Amniotic stem cell (primary cell): ENCODE data around the gene CHCHD3.
"Not testable (repeated sequence)": the region's sequence is repeated elsewhere in the genome, so short reads cannot be mapped to it uniquely, and the experiment has no call there.

ENCODE experiments used
- DNase-seq: peaks from one replicate; lab custom pipeline; 2025; lab: John Stamatoyannopoulos, UW

The CHCHD3 gene

DNA sequence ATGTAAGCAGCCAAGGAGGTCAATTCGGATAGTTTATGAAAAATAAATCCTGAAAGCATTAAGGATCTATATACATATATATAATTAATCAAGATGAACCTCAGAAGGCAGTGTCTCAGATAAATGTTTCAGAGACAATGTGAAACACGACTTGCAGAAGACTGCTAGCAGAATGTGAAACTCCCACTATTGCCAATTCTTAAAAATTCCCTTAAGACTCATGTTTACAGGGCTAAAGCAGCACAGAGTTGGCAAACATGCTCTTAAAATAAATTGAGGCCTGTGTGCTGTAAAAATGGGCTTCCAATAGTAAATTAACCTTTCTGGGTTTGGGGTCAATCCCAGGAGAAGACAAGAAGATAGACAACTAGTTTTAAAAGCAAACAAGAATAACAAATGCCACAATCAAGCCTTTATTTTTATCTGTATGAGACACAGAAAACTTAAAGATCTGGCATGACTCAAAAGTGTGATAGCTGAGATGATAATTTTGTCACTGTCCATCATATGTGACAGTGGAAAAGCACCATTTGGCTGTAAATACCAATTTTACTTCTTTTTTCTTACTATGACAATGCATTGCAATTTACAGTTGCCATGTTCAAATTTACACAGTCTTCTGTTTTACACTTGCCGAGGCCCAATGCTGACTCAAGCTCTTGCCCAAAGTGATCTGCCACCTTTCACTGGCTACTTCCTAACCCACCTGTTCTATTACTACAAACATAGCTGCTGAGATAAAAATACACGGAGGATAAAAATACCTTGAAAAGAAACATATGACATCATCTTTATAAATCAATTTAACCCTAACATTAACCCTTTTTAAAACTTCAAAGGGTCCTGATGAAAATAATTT lies 78.6 kb downstream of the CHCHD3 start:
- no peak for DNase-seq

DNA sequence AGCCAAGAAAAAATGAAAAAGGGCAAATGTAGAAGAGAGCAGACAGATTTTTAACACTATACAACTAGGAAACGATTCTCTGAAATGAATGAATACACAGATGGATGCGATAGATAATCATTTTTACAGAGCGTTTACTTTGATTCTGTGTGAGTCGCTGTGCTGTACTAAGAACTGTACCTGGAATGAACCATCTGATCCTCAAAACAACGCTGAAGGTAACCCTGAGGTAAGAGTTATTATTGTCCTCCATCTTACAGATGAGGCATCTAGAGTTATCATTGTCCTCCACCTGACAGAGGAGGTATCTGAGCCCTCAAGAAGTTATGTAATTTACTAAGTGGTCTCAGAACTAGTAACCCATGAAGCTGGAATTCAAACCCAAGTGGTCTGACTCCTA lies 80.2 kb downstream of the CHCHD3 start:
- no peak for DNase-seq

DNA sequence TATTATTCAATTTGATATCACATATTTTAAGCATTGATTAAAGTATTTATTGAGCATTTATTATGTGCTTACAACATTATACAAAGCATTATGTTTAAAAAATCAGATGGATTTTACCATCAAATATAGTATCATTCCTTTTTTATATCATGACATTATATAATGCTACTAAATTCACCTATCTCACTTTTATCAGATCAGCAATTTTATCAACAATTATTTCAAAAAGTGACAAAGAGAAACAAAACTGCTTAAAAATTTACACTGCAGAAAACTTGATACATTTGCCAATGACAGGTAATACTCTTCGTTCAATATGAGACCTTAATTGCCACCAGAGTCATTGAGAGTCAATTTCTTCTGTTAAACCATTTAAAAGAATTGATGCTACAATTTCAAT lies 82.0 kb downstream of the CHCHD3 start:
- no peak for DNase-seq

DNA sequence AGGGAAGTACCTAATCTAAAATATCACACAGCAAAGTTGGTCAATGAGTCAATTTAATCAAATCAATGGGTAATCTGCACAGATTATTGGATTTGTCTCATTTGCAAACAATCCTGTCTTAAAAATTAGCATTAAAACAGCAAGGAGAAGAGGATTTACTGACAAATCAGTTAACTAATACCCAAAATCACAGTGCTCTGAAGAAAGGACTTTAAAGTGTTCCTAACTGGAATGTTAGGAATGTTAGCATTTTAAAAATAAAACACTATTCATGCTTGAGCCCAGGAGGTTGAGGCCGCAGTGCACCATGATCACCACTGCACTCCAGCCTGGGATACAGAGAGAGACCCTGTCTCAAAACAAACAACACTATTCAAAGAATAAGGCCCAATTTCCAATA lies 83.1 kb downstream of the CHCHD3 start:
- no peak for DNase-seq

DNA sequence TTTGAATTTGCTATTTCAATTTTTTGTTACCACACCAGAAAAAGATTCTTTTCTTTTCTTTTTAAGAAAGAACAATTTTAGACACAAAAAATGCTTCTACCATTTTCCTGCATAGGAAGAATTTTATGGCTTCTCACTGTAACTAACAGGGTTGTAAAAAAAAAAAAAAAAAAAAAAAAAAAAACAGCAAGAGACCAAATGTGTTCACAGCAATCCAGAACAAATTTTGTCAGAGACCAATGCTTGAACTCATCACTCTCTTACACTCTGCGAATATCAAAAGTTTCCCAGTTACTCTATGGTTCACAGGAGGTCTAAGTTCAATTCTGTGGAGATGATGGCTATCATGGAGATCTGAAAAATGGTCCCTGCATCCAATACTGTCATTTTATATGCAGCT lies 84.4 kb downstream of the CHCHD3 start:
- DNase-seq, result no peak

DNA sequence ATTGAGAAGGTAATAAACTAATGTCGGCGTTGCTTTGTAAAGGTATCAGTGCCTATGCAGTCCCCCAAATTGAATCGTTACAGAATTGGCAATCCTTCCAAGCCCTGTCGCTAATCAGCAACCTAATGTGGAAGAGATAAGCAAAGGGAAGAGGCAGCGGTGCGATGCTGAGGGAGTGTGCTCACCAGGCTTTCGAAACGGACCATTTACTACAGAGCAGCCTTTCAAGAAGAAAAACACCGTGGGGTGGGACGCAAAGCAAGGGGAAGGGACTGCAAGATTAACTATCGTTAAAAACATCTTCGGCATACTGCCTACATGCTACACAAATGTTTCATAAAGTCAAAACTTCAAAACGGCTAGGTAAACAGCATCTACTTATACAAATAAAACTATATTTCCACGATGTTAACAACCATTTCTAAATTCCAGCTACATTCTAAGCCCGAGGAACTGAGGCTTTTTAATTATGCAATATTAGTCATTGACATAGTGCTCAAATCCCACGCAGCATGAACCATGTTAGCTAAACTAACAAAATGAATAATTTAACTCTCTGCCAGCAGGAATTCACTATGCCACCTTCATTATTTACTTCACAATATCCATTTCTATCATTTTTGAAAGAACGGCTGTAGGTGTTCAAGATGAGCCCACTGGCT lies 85.2 kb downstream of the CHCHD3 start:
- DNase-seq, result no peak

DNA sequence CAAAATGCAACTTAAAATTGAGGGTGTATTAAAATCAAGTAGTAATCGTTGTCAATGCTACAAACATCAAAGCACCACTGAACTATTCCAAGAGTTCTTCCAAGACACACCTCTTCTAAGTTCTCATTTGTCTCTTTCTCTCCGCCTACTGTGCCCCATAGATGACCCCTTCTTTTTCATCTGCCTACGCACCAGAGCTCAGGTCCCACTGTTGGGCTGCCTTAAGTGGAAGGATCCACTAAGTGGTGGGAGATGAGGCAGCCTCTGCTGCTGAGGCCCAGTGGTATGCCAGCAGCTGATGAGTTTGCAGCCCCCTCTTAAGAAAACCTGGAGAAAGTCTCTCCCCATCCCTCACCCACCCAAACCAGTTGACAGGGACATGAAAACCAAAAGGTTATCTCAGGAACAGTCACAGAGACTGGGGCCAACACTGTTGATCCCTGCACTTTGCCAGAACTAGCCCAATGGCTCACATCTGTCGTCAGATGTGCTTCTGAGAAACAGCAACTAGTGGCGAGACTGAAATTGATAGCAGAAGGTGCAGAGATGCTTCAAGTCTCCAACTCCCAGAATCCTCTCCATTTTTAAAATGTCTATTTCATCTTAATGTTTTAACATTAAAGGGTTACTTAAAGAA lies 88.4 kb downstream of the CHCHD3 start:
- DNase-seq, result no peak

DNA sequence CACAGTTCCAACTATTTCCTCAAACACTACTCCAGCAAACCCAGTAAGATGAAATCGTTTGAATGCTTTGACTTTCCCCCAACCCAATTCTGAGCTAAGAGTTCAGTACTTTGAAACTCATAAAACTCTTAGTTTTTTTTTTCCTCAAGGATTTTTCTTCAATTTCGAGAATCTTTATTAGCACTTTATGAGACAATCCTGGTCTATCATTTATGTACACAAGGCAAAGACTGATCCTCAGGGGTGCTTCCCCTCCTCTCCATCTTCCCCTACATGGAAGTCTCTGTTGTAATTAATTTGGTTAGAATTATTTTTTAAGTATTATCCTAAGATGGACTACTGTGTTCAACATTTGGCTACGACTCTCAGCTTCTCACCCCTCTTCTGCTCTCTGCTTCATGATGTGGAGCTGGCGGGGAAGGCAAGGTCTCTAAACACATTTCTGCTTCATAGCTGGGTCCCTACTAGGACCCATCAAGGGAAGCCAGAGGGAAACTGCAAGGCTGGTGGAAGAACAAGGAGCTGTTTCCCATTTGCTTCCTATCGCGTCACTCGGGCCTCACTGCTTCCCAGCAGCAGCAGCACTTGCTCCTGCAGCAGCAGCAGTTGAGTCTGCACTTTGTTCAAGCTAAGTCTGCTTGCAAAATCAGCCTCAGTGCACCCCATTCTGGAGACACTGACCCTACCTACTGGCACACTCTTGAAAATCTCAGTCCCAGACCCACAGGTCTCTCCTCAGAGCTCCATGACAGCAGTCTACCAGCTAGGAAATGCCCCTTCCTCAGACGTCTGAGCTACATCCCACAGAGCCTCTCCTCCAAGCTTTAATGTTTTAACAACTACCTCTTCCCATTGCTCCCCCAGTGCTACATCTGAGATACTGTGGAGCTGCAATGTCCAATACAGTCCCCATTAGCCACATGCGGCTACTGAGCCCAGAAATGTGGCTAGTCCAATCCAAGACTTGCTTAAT lies 90.0 kb downstream of the CHCHD3 start:
- no peak for DNase-seq

DNA sequence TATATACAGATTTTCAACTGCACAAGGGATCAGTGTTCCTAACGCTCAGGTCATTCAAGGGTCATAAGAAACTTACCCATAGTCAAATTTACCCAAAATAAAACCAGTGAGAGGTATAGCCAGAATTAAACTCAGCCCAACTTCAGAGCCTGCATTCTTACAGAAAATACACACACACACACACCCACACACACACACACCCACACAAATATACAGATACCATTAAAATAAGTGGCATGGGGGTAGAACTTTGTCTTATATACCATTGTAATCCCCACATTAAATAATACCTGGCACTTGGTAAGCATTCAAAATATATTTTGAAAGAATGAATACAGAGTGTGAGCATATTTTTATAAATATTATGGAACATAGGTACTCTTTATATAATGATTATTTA lies 93.8 kb downstream of the CHCHD3 start:
- DNase-seq, result no peak

DNA sequence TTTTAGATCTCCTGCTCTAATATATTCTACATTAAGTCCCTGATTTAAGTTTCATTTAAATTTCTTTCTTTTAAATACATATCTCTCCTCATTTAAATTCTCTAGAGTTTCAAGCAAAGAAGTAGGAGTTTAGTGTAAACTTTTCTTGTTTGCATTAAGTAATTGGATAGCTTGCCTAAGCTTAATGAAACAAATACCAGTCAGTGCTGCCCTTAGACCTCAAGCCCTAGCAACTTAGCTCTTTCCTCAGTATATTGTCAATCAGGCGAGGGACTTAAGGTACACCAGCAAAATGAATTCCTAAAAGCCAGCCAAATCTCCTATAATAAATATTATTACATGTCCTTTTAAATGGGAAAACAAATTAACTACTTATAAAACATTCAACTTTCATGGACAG lies 101.5 kb downstream of the CHCHD3 start:
- DNase-seq, result no peak

DNA sequence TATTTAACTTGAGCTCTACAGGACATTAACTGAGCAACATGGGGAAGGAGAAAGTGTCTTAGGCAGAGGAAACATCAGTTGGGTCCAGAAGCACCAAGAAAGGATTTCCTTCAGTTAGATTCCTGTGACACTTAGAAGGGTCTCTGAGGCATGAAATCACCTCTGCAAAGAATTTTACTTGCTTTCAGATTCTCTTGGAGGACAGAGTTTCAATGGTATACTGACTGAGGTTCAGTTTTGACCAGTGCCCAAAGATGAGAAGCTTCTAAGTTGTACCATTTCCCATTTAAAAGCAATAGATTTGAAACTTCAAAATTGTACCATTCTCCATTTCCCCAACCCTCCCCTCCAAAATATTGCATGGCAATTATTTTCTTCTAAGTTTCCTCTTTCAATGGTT lies 102.4 kb downstream of the CHCHD3 start:
- DNase-seq, result no peak

DNA sequence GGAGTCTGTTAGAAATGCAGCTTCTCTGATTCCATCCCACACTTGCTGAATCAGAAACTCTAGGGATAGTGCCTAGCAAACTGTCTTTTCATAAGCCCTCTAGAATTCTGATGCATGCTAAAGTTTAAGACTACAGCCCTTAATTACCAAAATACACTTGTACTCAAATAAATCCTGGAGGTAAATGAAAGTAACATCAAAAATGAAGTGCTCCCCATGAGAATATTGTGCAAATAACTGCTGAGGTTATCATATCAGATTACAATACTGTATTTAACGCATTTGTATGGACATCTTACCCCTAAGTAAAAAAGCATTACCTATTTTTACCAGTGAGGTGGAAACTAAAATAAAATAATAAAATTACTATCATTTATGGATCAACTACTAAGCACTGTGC lies 104.7 kb downstream of the CHCHD3 start:
- DNase-seq, result no peak

DNA sequence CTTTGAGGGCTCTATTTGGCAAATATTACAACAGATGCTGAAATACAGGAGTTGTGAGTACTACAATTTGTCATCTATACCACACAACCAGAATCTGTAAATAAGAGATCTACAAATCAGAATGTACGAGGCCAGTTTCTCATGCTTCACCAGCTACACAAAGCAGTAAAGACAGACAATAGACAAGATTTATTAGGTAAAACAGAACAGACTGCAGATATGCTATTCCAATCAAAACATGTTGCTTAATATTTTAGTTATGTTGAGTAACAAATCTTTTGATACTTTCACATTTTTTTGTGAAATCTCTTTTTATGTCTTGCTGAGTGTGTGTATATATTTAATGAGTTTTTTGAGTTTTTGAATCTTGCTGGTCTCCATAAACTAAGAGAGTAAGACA lies 109.1 kb downstream of the CHCHD3 start:
- DNase-seq, result no peak

DNA sequence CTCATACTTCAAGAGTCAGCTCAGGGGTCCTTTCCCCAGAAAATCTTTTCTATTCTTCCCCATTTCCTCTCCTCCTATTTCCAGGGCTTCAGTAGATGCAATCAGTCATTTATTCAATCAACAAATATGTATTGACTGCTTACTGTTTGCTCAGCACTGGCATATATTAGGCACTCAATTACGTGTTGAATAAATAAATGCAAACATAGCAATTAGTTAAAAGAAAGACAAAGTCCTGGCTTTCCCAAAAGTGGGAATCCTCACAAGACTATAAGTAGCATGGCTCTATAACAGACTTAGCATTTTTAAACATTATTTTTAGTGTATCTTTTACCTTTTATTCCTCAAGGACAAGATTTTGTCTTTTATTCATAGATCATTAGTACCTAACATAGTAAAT lies 111.6 kb downstream of the CHCHD3 start:
- no peak for DNase-seq

DNA sequence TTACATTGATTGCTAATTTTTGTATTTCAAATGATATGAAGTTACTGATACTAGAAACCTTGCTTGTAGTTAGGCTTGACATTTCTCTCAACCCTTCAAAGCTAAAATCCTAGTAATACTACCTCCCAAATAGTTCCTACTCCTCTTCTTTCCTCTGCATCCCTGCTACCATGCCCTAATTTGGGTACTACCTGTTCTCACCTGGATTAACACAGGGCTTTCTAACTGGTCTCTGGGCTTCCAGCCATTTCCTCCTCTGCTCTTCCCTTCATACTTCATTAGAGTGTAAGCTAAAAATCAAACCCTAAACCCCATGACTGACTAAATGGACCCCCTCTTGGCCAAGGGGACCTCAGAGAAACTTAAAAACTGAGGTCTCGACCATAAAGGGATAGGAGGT lies 112.4 kb downstream of the CHCHD3 start:
- no peak for DNase-seq

DNA sequence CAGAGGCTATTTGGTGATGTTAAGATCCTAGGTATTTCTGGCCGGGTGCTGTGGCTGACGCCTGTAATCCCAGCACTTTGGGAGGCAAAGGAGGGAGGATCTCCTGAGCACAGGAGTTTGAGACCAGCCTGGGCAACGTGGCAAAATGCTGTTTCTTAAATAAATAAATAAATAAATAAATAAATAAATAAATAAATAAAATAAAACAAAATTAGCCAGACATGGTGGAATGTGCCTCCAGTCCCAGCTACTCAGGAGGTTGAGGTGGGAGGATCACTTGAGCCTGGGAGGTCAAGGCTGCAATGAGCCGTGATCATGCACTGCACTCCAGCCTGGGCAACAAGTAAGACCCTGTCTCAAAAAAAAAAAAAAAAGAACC lies 114.4 kb downstream of the CHCHD3 start:
- DNase-seq, result not testable (repeated sequence)

DNA sequence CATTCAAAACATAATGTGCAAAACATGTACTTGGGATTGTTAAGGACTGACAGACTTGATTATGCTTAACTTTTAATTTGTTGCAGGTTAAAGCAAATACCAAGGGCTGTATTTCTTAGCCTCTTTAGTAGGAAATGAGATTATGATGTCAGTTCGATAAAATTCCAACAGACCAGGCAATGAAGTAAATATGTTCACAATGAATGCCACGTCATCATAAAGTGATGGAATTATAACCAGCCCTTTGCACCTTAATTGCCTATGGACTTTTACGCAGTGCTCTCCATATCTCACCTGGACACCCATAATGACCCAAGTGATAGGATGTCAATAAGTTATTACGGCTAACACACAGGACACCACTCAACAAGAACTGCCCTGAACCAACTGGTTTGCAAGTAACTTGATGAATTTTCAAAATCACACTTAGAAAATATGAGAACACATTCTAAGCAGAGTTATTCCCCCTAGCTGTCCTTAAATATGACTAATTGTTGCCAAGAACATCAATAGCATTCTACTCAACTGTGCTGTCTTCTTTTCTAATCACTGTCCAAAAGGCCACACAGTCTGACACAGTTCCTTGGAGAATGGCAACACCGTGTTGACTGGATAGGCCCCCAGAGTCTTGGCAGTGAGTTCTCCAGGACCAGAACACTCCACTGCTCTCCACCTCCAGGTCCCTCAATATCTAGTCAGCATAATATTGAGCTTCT lies 115.0 kb downstream of the CHCHD3 start:
- DNase-seq, result no peak

DNA sequence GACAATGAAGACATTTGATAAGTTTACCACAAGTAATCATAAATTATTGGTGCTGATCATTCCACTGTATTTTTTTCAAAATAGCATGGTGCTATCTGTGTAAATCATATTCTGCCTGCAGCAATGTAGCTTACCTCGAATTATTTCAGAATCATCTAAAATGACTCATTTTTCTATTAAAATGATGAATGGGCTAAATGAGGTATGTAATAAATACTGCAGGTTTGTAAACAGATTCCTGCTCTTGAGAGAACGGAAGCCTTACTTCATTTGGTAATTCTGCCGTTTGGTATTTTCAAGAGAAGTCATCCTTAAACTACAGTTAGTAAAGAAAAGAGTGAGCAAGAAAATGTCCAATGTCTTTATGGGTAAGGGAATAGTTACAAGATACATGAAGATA lies 115.9 kb downstream of the CHCHD3 start:
- no peak for DNase-seq

DNA sequence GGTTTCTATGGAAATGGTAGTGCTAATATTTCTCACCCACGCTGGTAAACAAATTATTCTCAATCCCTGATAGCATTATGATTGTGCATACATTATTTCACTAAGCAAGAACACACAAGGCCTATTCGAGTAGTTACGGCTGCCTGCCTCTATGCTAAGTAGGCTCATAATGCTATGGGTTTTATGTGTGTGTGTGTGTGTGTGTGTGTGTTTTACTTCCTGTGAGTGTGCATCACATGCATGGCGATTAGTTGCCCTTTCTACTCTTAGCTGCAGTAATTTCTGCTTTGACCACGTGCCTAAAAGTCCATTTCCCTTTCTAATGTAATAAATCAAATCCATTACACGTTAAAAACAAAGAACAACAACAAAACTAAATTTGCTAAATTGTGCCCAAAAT lies 117.0 kb downstream of the CHCHD3 start:
- no peak for DNase-seq

DNA sequence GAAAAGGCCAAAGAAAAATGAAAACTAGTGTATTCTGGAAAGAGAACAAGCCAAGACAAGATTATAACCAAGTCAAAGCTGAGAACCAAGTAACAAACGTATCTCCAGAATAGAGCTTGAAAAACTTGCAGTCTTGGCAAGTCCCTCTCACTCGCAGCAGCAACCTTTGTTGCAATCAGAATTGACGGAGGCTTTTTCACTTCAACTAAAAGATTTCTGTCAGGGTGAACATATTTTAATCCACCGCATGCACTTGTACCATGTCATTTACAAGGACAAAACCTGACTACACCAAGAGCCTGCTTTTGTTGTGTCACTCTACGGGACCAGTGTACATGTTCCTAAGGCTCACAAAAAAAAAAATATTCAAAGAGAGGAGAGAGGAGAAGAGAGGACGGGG lies 122.0 kb downstream of the CHCHD3 start:
- no peak for DNase-seq

DNA sequence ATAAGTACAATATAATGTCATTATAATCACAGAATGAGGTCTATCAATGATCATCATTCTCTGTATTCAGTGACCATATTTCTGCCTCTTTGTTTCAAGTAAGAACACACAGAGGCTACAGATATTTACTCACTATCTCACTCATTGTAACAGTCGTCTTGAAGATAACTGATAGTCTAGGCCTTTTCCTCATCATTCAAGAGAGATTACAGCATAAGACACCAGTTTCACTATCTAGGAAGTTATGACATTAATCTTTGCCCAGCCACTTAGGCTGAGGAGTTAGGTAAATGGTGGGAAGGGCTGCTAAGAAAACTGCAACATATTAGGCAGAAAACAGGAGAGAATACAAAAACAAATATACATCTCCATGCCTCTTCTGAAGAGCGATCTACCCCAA lies 125.3 kb downstream of the CHCHD3 start:
- DNase-seq, result no peak
